Measurements from ENCODE around the gene XK.

The XK gene

GRCh38 chrX:37684426-37684825 is 1.2 kb upstream of the XK start:
- peak in 1 of 2 experiments; percentile 6 for DNase-seq

- DNase-seq: peak in 1 of 2 experiments; percentile 2
These were observed 618 bp upstream of the XK start for GRCh38 chrX:37684973-37685372.

GRCh38 chrX:37686369-37686995 is 891 bp downstream of the XK start:
- peak; percentile 2 to 24 for DNase-seq

GRCh38 chrX:37686996-37687395 is 1.4 kb downstream of the XK start:
- no peak for DNase-seq

GRCh38 chrX:37690119-37690518 is 4.5 kb downstream of the XK start:
- DNase-seq: no peak

DNA sequence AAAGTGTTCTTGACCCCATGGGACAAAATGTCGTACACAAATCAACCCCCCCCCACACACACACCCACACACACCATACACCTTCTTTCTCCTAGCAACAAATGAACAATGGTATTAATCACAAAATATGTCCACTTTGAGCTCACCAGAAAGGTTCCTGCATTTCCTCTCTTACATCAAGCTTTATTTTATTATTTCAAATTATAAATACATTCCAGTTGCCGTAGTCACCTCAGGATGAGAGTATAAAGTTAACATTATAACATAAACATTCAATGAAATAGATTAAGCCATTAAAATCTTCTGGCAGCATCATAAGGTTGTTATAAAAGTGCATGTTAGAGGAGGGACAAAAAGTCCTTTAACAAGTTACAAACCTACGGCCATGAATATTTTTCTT is 7.3 kb downstream of the XK start:
- no peak for DNase-seq

GRCh38 chrX:37697169-37697760 is 11.7 kb downstream of the XK start:
- DNase-seq: no peak

- DNase-seq: no peak
These were observed 16.0 kb downstream of the XK start for GRCh38 chrX:37701588-37701987.

- no peak for DNase-seq
These were observed 26.4 kb downstream of the XK start for GRCh38 chrX:37711991-37712390.

- no peak for DNase-seq
These were observed 26.9 kb downstream of the XK start for GRCh38 chrX:37712458-37712857.

DNA sequence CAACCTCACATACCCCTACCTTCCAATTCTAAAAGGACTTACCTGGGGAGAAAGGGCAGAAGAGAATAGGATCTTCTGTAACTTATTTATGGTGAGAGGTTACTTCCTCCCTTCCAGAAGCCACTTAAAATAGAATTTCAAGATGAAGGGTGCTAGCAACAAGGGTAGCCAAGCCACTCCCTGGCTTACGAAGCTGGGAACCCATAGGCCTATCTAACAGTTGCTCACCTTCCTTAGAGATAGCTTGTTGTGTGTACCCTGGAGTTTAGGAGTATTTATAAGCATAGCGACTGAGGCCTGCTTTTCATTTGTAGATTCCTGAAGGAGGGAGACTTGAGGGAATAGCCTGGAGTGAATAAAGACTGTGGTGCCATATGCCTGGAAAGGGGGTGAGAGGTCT is 28.9 kb downstream of the XK start:
- no peak for DNase-seq

DNA sequence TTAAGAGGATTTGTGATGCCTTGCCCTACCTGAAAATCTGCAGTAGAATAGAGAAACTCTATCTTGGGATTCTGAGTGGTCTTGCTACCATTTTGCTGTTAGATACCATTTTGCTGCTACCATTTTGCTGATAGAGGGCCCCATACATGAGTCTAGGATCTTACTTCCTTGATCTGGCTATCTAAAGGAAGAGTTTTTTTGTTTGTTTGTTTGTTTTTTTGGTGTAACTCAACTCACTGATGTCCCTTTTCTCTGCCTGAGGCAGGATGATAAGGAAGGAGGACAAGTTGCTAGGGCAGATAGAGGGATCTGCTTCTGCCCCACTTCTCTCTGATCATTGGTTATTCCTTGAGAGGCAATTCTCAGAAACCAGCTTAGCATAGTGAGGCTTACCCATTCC is 31.0 kb downstream of the XK start:
- DNase-seq: no peak

DNA sequence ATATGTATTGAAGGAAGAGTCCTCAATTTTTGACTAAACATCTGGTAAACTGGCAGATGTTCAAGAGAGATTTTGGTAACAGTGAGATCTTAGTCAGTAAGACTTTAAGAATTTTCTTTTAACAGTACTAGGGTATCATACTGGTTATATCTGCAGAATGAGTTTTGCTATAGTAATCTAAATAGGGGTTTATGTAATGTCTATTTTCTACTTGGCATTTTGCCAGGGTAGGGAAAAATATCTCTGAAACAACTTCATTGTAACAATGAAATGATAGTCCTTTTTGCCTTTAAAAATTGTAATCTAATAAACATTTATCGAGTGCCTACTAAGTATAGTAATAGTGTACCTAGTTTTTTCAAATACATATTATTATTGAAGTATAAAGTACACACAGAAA is 32.1 kb downstream of the XK start:
- no peak for DNase-seq

- DNase-seq: no peak
These were observed 37.0 kb downstream of the XK start for GRCh38 chrX:37722595-37722994.

- DNase-seq: no peak
These were observed 40.8 kb downstream of the XK start for GRCh38 chrX:37726346-37726745.

DNA sequence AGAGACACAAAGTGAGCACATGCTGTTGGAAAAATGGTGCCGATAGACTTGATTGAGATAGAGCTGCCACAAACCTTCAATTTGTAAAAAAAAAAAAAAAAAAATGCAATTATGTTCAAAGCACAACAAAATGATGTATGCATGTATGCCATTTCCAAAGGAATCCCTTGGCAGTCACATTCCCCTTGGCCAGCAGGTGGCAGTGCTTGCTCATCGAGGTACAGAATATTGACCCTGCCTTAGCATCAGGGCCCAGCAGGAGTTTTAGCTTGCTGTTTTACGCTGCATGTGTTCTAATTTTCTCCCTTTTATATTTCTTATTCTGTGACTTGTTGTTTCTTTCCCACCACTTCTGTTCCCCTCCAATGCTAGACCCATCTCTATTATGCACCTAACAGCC is 59.8 kb downstream of the XK start:
- DNase-seq: peak in 1 of 2 experiments; percentile 3

DNA sequence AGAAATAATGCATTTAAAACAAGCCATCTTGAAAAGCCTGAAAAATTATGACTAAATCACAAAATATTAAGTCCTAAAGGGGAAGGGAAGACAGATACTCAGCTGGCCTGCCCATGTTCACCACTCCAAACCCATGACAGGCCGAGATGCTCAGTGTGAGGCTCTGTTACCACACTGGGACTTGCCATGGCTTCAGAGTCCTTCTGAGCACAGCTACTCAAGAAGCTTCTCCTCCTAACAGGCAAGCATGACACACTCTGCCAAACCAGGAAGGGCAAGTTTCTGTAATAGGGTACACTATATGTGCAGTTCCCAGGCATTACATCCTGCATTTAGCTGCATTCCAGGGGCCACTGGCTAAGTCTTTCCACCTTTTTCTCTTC is 60.2 kb downstream of the XK start:
- DNase-seq: no peak

DNA sequence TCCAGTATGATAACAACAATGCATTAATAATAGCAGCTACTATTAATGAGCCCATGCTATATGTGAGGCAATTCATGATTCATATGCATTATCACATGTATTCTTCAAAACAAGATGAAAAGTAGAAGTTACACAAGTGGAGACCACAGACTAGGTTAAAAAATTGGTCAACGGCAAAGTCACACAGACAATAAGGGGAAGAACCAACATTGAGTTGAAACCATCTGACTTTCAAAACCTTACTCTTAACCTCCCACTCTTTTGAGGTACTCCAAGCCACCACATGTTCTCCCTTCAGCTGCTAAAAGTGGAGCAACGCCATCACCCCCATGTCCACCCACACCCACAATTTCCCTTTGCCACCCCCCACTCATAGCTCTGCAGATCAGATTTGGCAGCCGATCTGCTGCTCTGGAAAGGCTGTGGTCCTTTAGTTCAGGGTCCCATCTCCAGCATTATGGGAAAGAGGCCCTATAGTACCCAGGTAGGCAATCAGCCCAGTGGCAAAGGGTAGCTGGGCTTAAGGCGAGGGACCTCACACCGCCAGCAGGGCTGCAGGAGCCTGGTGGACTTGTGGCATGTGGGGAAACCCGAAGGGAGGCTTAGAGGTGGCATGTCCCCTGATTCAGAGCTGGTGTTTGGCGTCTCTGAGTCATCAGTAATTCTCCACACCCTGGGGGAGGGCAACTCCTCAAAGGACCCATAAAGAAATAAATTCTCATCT is 60.8 kb downstream of the XK start:
- DNase-seq: no peak

DNA sequence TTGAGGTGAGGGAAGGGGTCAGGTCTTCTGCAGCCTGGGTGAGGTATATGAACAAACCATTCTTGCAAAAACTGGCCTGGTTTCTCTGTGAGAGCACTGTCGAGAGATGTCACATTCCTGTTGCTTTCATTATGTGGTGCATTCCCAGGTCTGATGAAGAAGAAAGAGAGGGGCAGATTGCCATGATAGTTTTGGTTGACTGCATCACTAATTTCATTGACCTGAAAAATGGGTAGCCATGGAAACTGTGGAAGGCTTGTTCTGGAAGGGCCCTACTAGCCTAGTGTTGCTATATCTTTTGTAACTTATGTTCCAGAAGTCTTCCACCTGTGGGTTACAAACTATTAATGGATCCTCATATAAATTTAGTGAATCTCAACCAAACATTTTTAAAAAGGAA is 61.4 kb downstream of the XK start:
- no peak for DNase-seq

DNA sequence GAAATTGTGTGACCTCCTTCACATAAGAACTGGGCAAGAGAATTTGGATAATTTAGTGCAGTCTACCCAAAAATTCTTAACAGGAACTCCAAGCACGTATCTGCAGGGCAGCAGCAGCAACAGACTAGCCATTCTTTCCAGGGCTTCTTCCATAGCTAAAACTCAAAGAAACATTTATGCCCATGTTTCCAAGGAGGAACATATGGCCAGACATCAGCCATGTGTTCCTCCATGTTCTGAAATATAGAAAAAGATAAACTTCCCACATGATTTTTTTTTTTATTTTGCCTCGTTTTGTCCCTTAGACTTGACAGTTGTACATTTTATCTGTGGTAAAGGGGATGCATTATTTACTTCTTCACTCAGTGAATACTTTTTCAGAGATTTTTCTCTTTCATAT is 66.7 kb downstream of the XK start:
- no peak for DNase-seq

- DNase-seq: no peak
These were observed 67.3 kb downstream of the XK start for GRCh38 chrX:37752936-37753335.

DNA sequence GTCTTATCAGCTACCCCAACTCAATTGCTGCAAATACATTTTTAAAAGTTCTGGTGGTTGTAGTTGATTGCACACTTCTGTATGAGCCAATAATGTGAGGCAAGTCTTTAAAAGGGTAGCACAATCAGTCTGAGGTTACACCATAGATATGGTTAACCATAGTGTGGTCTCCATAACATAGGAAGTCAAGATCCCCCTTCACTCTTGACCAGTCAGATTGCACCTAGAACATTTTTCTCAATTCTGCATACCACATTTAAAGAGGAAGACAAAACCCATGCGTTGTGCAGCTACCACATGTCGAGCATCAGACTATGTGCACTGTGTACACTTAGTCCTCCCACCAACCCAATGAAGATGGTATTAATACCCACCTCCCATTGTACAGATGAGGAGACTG is 67.8 kb downstream of the XK start:
- DNase-seq: no peak

- no peak for DNase-seq
These were observed 68.9 kb downstream of the XK start for GRCh38 chrX:37754516-37754915.

DNA sequence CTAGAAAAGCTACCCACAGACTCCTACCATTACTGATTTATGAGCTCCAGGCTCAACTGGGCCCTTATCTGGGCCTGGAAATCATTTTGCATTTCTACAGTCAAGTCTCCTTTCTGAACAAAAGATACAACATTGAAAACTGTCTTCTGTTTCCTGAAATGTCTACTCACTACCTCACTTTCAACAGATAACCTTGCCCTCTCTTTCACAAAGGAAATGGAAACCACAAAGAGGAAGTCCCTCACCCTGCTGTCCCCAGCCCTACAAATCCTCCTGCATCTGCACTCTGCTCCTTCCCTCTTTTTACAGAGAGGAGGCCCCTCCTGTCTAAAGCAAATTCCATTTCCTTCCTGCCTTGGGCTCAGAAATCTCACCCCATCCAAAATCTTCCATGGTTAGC is 69.4 kb downstream of the XK start:
- no peak for DNase-seq

- DNase-seq: no peak
These were observed 71.5 kb downstream of the XK start for GRCh38 chrX:37757082-37757481.

Data from SHP77 (cell line).